HG03196 (cell line): ENCODE data around the gene CA9.

Experiments used
- ATAC-seq: cut with Tn5 transposase; IDR thresholded peaks from one replicate; pipeline ENCODE4 v1.9.1; 2021; ENCODE audit not compliant: unreplicated experiment

The CA9 gene

GRCh38 chr9:35651956-35652828 lies 21.5 kb upstream of the CA9 start:
- no peak for ATAC-seq

DNA sequence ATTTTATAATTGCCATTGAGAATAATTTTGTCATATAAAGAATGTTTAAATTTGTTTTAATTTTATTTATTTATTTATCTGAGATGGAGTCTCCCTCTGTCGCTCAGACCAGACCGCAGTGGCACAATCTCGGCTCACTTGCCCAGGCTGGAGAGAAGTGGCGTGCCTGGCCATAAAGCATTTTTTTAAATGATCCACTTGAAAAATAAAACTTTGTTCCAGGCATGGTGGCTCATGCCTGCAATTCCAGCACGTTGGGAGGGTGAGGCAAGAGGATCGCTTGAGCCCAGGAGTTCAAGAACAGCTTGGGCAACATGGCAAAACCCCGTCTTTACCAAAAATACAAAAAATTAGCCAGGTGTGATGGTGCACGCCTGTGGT lies 20.9 kb upstream of the CA9 start:
- ATAC-seq = no peak

DNA sequence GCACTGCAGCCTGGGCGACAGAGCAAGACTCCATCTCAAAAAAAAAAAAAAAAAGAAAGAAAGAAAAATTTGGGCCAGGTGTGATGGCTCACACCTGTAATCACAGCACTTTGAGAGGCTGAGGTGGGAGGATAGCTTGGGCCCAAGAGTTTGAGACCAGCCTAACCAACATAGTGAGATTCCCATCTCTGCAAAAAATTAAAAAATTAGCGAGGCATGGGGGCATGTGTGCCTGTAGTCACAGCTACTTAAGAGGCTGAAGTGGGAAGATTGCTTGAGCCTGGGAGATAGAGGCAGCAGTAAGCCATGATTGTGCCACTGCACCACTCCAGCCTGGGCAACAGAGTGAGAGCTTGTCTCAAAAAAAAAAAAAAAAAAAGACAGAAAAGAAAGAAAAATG lies 20.1 kb upstream of the CA9 start:
- ATAC-seq = no peak

DNA sequence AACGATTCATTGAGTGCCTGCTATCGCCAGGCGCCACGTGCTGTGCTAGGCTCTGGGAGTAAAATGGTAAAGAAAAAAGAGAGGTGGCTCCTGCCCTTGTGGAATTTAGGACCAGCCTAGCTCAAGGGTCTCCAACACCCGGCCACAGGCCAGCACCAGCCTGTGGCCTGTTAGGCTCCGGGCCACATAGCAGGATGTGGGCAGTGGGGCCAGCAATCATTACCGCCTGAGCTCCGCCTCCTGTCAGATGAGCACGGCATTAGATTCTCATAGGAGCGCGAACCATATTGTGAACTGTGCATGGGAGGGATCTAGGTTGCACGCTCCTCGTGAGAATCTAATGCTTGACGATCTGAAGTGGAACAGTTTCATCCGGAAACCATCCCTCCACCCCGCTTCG lies 17.4 kb upstream of the CA9 start:
- no peak for ATAC-seq

DNA sequence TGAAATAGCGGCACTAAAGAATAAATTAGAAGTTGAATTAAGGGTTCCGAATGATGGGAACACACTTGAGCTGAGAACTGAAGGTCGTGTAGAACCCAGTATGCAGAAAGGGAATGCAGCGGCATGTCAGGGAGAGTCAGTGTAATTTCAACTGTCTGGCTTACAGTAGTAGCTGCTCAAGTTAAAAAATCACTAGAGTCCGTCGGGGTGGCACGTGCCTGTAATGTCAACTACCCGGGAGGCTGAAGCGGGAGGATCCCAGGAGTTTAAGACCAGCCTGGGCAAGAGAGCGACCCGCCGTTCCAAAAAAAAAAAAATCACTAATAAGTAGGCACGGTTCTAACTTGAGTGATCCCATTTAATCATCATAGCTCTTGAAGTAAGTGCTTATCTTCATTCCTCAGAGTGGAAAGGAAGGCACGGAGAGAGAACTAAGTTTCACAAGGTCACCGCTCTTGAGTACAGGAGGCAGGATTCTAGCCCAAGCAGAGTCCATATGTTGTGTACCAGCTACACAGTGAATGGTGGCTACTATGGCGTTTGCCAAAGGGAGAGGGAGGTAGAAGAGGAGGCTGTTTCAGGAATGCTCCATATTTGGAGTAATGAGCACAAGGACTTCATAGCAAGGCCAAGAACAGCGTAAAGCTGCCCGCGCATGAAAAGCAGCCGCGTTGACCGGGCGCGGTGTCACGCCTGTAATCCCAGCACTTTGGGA lies 16.7 kb upstream of the CA9 start:
- no peak for ATAC-seq

DNA sequence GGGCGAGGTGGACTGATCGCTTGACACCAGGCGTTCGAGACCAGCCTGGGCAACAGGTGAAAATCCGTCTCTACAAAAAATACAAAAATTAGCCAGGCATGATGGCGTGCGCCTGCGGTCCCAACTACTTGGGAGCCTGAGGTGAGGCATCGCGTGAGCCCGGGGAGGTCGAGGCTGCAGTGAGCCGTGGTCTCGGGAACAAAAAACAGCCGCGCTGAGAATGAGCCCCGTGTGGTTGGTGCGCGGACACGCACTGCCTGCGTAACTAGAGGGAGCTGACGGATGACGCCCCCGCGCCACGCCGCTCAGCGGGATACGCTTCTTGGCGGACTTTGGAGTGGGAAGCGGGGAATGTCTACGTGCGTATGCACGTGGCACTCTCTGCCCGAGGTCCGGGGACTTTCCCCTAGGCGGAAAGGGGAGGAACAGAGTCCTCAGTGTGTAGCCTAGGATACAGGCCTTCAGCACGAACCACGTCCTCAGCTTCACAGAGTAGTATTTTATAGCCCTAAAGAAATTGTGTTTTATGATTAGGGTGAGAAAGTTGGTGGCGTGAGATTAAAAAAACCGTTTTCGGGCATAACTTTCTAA lies 16.1 kb upstream of the CA9 start, which contains the start of gene RMRP:
Gene RMRP (minus strand): TSS at position 474 of the 591 bp plus-strand sequence.
- ATAC-seq = peak; percentile 85

- peak; percentile 58 for ATAC-seq
These were observed 15.4 kb upstream of the CA9 start, which contains the start of gene CCDC107 for GRCh38 chr9:35658137-35658967. Gene CCDC107, plus strand, starts transcription at chr9:35658292. Its CDS starts 88 bp downstream, at chr9:35658380.

DNA sequence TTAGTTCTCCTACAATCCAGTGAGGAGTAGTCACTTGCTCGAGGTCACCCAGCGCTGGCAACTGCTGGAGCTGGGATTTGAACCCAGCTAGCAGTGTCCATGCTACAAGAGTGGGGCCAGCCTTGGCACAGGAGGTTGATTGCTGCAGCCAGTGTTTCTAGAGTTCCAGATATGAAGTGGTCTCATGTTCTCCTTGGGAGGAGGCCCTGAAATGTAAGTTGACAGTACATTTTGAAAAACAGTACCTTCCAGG lies 14.8 kb upstream of the CA9 start:
- ATAC-seq = no peak

DNA sequence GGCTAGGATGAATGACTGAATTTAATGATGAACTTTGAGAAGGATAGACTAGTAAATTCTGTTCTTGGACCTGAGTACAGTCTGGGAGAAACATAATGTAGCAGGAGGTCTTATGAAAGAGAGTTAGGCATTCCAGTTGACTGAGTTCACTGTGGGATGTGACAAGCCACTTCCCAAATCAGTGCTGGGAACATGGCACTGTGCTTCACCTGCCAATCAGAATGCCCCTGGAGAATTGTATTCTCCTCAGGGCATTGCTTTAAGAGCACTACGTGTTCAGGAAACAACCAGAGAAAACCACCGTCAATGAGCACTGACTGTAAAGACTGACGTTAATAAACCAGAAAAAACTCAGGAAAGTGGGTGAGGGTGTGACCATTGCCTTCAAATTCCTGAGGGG lies 14.4 kb upstream of the CA9 start:
- ATAC-seq = no peak

- ATAC-seq = no peak
These were observed 12.7 kb upstream of the CA9 start for GRCh38 chr9:35660966-35661415.

DNA sequence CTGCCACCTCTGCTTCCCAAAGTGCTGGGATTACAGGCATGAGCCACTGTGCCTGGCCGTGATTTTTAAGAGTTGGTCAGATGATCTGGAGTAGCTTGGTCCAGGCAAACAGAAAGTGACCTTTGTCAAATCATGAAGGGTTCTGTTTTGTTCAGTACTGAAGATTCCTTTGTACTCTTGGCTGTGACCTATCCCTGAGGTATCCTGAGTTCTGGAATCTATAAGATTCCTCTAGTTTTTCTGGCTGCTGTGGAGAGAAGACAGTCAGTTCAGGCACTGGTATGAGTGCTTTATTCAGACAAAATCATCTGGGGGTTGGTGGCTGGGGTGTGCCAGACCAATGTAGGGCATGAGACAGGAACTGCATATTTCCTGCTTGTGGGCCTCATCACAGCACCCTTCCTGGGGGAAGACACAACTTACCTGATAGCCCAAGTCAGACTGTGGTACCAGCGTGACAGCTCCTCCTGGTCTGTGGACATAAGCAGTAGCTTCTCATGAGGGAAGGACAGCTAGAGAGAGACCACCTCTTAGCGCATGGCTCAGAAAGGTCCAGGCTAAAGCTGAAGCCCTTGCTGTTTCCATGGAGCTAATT lies 11.9 kb upstream of the CA9 start:
- no peak for ATAC-seq

- ATAC-seq = no peak
These were observed 11.3 kb upstream of the CA9 start for GRCh38 chr9:35662437-35662836.

DNA sequence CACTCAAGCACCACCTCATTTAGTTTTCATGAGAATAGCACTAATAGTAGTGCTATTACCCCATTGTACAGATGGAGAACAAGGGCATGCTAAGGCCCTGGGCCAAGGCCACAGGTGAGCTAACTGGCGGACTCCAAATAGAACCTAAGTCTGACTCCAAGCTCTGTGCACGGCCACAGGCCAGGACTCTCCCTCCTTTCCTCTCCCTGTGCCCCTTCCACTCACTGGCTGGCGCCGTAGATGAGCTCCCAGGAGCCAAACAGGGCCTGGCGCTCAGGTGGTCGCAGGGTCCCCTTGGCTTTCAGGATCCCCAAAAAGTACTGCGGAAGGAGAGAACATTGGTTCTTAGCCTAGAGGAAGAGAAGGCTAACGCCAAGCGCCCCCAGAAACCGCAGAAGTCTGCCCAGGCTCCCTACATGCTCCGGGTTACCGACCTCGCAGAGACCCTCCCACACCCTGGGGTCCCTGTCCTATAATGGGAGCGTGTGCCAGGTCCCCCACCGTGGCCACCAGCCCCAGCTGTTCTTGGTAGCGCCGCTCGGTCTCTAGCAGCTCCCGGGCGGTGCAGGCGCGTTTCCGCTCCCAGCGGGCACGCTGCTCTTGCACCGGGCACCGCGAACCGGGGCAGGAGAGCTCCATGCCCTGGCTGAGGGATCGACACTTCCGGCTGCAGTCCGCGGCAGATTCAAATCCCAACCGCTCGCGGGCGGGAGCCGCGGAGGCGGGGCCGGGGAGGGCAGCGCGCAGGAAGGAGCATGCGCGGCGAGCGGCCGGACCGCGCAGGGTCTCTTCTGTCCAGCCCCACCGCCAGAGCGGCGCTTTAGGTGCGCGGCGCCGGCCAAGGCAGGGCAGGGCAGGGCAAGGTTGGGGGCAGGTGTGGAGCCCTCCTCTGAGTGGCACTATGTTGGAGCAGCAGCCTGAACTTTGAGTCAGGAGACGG lies 8.9 kb upstream of the CA9 start, which contains the start of gene ARHGEF39:
Gene ARHGEF39 (minus strand): TSS at position 665 of the 940 bp plus-strand sequence. CDS start 26 bp downstream, at position 639.
- peak; percentile 49 for ATAC-seq

DNA sequence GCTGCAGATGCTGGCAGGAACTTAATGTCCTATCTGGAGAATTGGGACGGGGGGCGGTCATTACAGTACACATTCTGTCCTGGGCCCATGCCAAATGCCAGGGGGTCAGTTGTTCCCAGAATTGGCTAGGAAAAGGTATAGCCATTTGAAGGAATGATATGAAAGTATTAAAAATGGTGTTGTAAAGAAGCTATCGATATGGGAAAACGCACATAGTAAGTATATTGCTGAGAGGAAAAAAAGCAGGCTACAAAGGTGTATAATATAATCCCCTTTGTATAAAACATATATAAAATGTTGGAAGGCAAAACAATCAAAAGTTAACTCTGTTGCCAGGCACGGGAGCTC lies 8.3 kb upstream of the CA9 start:
- ATAC-seq = no peak

GRCh38 chr9:35666045-35666444 lies 7.7 kb upstream of the CA9 start:
- ATAC-seq = no peak

DNA sequence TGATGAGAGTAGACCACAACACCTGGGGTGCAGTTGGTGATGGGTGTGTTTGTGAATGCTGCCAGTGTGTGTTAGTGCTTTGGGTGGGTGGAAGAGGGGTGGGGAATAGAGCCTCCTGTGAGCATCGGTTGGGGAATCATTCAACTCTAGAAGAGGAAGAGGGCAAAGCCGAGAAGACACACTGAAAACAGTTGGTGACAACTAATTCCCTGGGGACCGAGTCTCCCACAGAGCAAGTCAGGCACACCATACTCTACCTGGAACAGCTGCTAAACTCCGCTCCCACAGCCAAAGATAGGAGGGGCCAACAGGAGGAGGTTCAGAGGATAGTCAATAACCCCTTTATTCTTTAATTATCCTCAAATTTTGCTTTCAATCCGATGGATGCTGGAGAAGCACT lies 7.2 kb upstream of the CA9 start:
- no peak for ATAC-seq

DNA sequence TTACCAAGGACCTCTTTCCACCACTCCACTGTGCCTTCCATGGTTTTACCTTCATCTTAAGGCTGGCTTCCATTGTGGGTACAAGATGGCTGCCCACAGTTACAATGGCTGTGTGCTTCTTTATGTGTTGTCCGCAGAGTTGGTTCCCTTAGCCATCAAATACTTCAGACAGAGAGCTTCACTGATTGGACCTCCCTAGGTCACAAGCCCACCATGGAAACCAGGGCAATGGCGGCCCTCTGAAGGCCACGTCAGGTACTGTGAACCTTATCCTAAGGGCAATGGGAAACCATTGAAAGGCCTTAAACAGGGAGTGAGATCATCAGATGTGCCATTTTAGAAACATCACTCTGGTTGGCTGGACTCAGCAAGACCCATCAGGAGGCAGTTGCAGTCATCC lies 5.8 kb upstream of the CA9 start:
- no peak for ATAC-seq

DNA sequence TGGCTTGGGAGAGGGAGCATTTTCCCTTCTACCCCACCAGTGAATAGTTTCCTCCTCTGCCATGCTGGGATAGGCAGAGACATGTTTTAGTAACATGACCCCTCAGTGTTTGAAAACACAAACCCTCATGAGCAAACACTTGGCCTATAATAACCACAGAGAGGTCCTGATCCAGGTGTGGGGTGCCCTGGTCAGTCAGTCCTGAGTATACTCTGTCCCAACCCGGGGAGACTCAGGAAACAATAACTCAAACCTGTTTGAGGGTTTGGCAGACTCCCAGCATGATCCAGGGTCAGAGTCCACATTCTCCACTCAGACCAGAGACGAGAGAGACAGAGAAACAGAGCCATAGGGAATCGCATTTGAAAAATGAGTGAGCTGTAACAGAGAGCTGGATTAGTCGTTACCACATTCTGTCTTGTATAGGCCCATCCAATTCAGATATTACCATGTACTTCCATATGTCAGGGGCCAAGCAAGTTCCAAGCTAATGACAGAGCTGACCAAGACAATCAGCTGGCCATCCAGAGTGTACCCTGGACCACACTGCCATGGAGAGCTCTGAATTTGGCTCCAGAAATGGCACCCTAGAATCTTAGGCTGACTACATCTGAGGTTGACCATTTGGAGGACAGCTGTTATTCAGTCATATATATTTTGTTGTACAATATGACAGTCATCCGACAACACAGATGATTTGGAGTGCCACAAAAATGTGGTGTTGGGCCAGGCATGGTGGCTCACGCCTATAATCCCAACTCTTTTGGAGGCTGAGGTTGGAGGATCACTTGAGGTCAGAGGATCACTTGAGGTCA lies 4.2 kb upstream of the CA9 start:
- no peak for ATAC-seq

DNA sequence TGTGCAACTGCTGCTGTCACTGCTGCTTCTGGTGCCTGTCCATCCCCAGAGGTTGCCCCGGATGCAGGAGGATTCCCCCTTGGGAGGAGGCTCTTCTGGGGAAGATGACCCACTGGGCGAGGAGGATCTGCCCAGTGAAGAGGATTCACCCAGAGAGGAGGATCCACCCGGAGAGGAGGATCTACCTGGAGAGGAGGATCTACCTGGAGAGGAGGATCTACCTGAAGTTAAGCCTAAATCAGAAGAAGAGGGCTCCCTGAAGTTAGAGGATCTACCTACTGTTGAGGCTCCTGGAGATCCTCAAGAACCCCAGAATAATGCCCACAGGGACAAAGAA lies 265 bp downstream of the CA9 start:
- ATAC-seq = no peak
